SK-N-SH treated with all-trans-retinoic acid at 6 μM for 48 hours (cell line): Measurements from ENCODE around the gene UCKL1.

Source experiments
- CSDC2 ChIP-seq: fragments of 250-450 bp; sonication (Bioruptor Pico); IDR thresholded peaks from 2 replicates; pipeline ENCODE4 v1.5.0; 2020; ENCODE audit warnings: mild to moderate bottlenecking, moderate library complexity
- ISL1 ChIP-seq: fragments of 250-450 bp; sonication (Bioruptor Pico); IDR thresholded peaks from 2 replicates; pipeline ENCODE4 v2.1.2; 2022; ENCODE audit warnings: mild to moderate bottlenecking, moderate library complexity
- OSR1 ChIP-seq: fragments of 250-450 bp; sonication (Bioruptor Pico); IDR thresholded peaks from 2 replicates; pipeline ENCODE4 v1.8.0; 2022; ENCODE audit warnings: moderate library complexity, mild to moderate bottlenecking, inconsistent platforms
- PPARA ChIP-seq: fragments of 250-450 bp; sonication (Bioruptor Pico); IDR thresholded peaks from 2 replicates; pipeline ENCODE4 v1.5.0; 2020; ENCODE audit warnings: mild to moderate bottlenecking, borderline replicate concordance
- TCF4 ChIP-seq: fragments of 250-450 bp; sonication (Bioruptor Pico); IDR thresholded peaks from 2 replicates; pipeline ENCODE4 v1.8.0; 2021; ENCODE audit warnings: mild to moderate bottlenecking, moderate library complexity, borderline replicate concordance
- TOX ChIP-seq: fragments of 250-450 bp; sonication (Bioruptor Pico); IDR thresholded peaks from 2 replicates; pipeline ENCODE4 v1.8.0; 2021; ENCODE audit warnings: mild to moderate bottlenecking, moderate library complexity, borderline replicate concordance
- ZFP3 ChIP-seq: fragments of 250-450 bp; sonication (Bioruptor Pico); IDR thresholded peaks from 2 replicates; pipeline ENCODE4 v1.5.0; 2020; ENCODE audit warnings: mild to moderate bottlenecking, moderate library complexity
- ZNF565 ChIP-seq: fragments of 450-650 bp; formaldehyde crosslinking; conservative IDR thresholded peaks from 2 replicates; pipeline ENCODE4 v1.5.0; 2020; ENCODE audit warnings: low read depth, mild to moderate bottlenecking, moderate library complexity
- TF ChIP-seq, protein P1 (sequence below): fragments of 250-450 bp; sonication (Bioruptor Pico); IDR thresholded peaks from 2 replicates; pipeline ENCODE4 v1.8.0; 2020; ENCODE audit warnings: mild to moderate bottlenecking, moderate library complexity, borderline replicate concordance
- TF ChIP-seq, protein P2 (sequence below): fragments of 250-450 bp; sonication (Bioruptor Pico); IDR thresholded peaks from 2 replicates; pipeline ENCODE4 v1.5.1; 2020; ENCODE audit warnings: low read depth, mild to moderate bottlenecking, moderate library complexity
- TF ChIP-seq, protein P3 (sequence below): fragments of 250-450 bp; sonication (Bioruptor Pico); IDR thresholded peaks from 2 replicates; pipeline ENCODE4 v1.5.1; 2021; ENCODE audit warnings: mild to moderate bottlenecking, moderate library complexity

DNA sequence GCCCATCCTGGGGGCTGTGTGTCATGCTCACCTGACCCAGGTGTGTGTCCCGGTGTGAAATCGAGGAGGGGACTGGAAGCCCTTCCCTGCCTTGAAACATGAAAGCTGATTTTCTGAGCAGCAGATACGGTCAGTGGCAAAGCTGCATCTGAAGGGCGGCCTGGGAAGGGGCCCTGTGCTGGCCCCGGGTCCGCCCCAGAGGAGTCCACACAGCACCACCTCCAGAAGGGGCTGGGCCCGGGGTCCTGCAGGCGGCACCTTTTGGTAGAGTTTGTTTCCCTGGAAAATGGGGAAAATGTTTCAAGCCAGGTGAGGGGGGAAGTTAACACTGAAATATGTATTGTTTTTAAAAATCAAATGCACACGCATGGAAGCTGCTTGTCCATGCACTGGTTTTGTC lies 20.8 kb downstream of the UCKL1 start:
- TF ChIP-seq TCF4 (no peak), PPARA (CRISPR knock-in tag) (no peak), TOX (no peak), ISL1 (CRISPR knock-in tag) (no peak), ZNF565 (CRISPR knock-in tag) (no peak), CSDC2 (CRISPR knock-in tag) (no peak), ZFP3 (CRISPR knock-in tag) (no peak), OSR1 (no peak)
- TF ChIP-seq, protein P1, sequence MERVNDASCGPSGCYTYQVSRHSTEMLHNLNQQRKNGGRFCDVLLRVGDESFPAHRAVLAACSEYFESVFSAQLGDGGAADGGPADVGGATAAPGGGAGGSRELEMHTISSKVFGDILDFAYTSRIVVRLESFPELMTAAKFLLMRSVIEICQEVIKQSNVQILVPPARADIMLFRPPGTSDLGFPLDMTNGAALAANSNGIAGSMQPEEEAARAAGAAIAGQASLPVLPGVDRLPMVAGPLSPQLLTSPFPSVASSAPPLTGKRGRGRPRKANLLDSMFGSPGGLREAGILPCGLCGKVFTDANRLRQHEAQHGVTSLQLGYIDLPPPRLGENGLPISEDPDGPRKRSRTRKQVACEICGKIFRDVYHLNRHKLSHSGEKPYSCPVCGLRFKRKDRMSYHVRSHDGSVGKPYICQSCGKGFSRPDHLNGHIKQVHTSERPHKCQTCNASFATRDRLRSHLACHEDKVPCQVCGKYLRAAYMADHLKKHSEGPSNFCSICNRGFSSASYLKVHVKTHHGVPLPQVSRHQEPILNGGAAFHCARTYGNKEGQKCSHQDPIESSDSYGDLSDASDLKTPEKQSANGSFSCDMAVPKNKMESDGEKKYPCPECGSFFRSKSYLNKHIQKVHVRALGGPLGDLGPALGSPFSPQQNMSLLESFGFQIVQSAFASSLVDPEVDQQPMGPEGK, result no peak
- TF ChIP-seq, protein P2, sequence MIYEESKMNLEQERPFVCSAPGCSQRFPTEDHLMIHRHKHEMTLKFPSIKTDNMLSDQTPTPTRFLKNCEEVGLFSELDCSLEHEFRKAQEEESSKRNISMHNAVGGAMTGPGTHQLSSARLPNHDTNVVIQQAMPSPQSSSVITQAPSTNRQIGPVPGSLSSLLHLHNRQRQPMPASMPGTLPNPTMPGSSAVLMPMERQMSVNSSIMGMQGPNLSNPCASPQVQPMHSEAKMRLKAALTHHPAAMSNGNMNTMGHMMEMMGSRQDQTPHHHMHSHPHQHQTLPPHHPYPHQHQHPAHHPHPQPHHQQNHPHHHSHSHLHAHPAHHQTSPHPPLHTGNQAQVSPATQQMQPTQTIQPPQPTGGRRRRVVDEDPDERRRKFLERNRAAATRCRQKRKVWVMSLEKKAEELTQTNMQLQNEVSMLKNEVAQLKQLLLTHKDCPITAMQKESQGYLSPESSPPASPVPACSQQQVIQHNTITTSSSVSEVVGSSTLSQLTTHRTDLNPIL (CRISPR knock-in tag), result no peak
- TF ChIP-seq, protein P3, sequence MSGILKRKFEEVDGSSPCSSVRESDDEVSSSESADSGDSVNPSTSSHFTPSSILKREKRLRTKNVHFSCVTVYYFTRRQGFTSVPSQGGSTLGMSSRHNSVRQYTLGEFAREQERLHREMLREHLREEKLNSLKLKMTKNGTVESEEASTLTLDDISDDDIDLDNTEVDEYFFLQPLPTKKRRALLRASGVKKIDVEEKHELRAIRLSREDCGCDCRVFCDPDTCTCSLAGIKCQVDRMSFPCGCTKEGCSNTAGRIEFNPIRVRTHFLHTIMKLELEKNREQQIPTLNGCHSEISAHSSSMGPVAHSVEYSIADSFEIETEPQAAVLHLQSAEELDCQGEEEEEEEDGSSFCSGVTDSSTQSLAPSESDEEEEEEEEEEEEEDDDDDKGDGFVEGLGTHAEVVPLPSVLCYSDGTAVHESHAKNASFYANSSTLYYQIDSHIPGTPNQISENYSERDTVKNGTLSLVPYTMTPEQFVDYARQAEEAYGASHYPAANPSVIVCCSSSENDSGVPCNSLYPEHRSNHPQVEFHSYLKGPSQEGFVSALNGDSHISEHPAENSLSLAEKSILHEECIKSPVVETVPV (CRISPR knock-in tag), result no peak
